ENCODE data around the gene EIF3J. TPM values are rescaled to one million over a fixed set of nuclear protein-coding genes. Genes with fewer than 3 reads are reported as not detected.
A peak's percentile ranks its signal among the peaks of the same experiment; 100 is the strongest.

The EIF3J gene
- total and polyA plus RNA-seq, 2 experiments from 2014 or later, result 33.9 to 46.4 TPM

- Histone ChIP-seq H3K27me3 (no peaks in the 10 kb centered on the region), H3K4me3 (peak overlapping the region; percentile 77), H3K9me2 (replicated peaks; ENCODE audit: insufficient read depth) (no peaks in the 10 kb centered on the region), H4K20me1 (ENCODE audit: insufficient read depth, poor library complexity, severe bottlenecking) (peaks cover 3% of the 10 kb centered on the region), H3K79me2 (peaks cover 57% of the 10 kb centered on the region), H3K27ac (peak overlapping the region; percentile 99), H3K9me3 (ENCODE audit: low read depth) (no peaks in the 10 kb centered on the region), H3K36me3 (replicated peaks; ENCODE audit: insufficient read depth, low read depth) (no peaks in the 10 kb centered on the region), H3K4me1 (ENCODE audit: insufficient read depth) (peaks cover 27% of the 10 kb centered on the region), H3K4me2 (peak overlapping the region; percentile 90), H2AFZ (peak overlapping the region; percentile 94)
- DNase-seq (ENCODE audit: low spot score), result peak; percentile 93
- WGBS (ENCODE audit: low lambda C conversion rate, missing lambda C conversion rate), result under 1% methylated on average over 36 of the region's 47 CpGs
- TF ChIP-seq, protein P1, sequence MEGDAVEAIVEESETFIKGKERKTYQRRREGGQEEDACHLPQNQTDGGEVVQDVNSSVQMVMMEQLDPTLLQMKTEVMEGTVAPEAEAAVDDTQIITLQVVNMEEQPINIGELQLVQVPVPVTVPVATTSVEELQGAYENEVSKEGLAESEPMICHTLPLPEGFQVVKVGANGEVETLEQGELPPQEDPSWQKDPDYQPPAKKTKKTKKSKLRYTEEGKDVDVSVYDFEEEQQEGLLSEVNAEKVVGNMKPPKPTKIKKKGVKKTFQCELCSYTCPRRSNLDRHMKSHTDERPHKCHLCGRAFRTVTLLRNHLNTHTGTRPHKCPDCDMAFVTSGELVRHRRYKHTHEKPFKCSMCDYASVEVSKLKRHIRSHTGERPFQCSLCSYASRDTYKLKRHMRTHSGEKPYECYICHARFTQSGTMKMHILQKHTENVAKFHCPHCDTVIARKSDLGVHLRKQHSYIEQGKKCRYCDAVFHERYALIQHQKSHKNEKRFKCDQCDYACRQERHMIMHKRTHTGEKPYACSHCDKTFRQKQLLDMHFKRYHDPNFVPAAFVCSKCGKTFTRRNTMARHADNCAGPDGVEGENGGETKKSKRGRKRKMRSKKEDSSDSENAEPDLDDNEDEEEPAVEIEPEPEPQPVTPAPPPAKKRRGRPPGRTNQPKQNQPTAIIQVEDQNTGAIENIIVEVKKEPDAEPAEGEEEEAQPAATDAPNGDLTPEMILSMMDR (IDR thresholded peaks at IDR 0.05; ENCODE audit: poor library complexity), result peak; percentile 48
- no peak for TF ChIP-seq EZH2phosphoT487 (IDR thresholded peaks at IDR 0.05; ENCODE audit: low read depth, severe bottlenecking, unreplicated experiment)
Observed at GRCh38 chr15:44536302-44536961, 515 bp upstream of the EIF3J start.

GRCh38 chr15:44537735-44538240 is 841 bp downstream of the EIF3J start:
- Histone ChIP-seq H3K4me2 (peak overlapping the region; percentile 81), H4K20me1 (ENCODE audit: insufficient read depth, poor library complexity, severe bottlenecking) (peaks cover 4% of the 10 kb centered on the region), H3K9me3 (ENCODE audit: low read depth) (no peaks in the 10 kb centered on the region), H3K27me3 (no peaks in the 10 kb centered on the region), H3K4me1 (ENCODE audit: insufficient read depth) (peaks cover 41% of the 10 kb centered on the region), H3K4me3 (peak overlapping the region; percentile 92), H2AFZ (peak overlapping the region; percentile 79), H3K27ac (peak overlapping the region; percentile 99), H3K79me2 (peaks cover 69% of the 10 kb centered on the region), H3K9me2 (replicated peaks; ENCODE audit: insufficient read depth) (no peaks in the 10 kb centered on the region), H3K36me3 (replicated peaks; ENCODE audit: insufficient read depth, low read depth) (no peaks in the 10 kb centered on the region)
- WGBS (ENCODE audit: low lambda C conversion rate, missing lambda C conversion rate), result 16% methylated on average over 13 of the region's 13 CpGs
- TF ChIP-seq EZH2phosphoT487 (IDR thresholded peaks at IDR 0.05; ENCODE audit: low read depth, severe bottlenecking, unreplicated experiment) (no peak), EZH2 (IDR thresholded peaks at IDR 0.05; ENCODE audit: borderline replicate concordance) (no peak)
- TF ChIP-seq, protein P1 (IDR thresholded peaks at IDR 0.05; ENCODE audit: poor library complexity), result no peak
- DNase-seq (ENCODE audit: low spot score), result peak; percentile 47

- H3K79me2 ChIP-seq, result peaks cover 89% of the 10 kb centered on the region
- peaks cover 32% of the 10 kb centered on the region for H3K4me1 ChIP-seq (ENCODE audit: insufficient read depth)
- 91% methylated on average over 4 of the region's 4 CpGs for WGBS (ENCODE audit: low lambda C conversion rate, missing lambda C conversion rate)
- no peaks in the 10 kb centered on the region for H3K27me3 ChIP-seq
- no peak overlapping the region for H3K4me2 ChIP-seq
- H4K20me1 ChIP-seq (ENCODE audit: insufficient read depth, poor library complexity, severe bottlenecking), result peaks cover 17% of the 10 kb centered on the region
- no peaks in the 10 kb centered on the region for H3K36me3 ChIP-seq (replicated peaks; ENCODE audit: insufficient read depth, low read depth)
- H2AFZ ChIP-seq, result no peak overlapping the region
- no peak overlapping the region for H3K4me3 ChIP-seq
- TF ChIP-seq, protein P1 (IDR thresholded peaks at IDR 0.05; ENCODE audit: poor library complexity), result no peak
- no peak for TF ChIP-seq EZH2 (IDR thresholded peaks at IDR 0.05; ENCODE audit: borderline replicate concordance)
- no peak for TF ChIP-seq EZH2phosphoT487 (IDR thresholded peaks at IDR 0.05; ENCODE audit: low read depth, severe bottlenecking, unreplicated experiment)
- peak; percentile 42 for DNase-seq (ENCODE audit: low spot score)
- no peaks in the 10 kb centered on the region for H3K9me2 ChIP-seq (replicated peaks; ENCODE audit: insufficient read depth)
- H3K27ac ChIP-seq, result peak overlapping the region; percentile 41
- H3K9me3 ChIP-seq (ENCODE audit: low read depth), result no peaks in the 10 kb centered on the region
Observed at GRCh38 chr15:44541282-44541958, 4.5 kb downstream of the EIF3J start.
